Limb (tissue), 2 donors: ENCODE results near the gene PDE6C.

Experiments used
- DNase-seq, 2 donors: peaks; one replicate each; pipeline ENCODE4 v3.0.0-alpha.2; 2016; ENCODE audit errors: extremely low spot score in 2 of 2

The PDE6C gene

GRCh38 chr10:93593749-93594148, 18.6 kb upstream of the PDE6C start:
- no peak for DNase-seq

- no peak for DNase-seq
These were observed 17.8 kb upstream of the PDE6C start for GRCh38 chr10:93594518-93594917.

DNA sequence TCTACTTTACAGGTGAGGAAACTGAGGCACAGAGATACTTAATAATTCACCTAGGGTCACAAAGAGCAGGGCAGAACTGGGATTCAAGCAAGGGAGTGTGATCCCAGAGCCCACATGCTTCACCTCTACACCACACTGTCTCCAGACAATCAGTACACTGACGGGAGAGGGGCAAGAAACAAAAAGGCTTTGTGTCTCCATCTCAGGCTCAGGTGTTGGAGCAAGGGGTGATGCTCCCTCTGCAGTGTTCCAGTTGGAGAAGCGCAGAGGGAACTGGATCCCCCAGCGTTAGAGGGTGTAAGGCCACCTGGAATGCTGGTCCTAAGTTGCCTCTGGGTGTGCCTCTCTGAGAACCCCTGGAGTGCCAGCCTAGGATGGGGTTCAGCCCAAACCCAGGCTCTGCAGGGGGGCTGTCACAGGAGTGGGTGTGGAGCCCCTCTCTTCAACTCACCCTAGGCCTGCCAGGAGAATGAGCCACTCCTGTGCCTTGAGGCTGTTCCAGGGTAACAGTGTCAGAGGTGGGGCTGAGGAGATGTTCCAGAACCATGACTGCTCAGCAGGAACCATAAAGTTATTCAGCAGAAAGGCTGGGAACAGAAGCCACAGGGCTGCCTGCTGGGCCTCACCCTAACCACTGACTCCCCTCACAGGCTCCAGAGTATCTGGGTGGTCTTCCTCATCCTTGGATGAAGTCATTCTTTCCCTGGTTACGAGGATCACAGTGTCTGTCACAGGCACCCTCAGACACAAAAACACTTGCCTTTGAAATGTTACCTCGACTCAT, 16.8 kb upstream of the PDE6C start:
- no peak for DNase-seq

DNA sequence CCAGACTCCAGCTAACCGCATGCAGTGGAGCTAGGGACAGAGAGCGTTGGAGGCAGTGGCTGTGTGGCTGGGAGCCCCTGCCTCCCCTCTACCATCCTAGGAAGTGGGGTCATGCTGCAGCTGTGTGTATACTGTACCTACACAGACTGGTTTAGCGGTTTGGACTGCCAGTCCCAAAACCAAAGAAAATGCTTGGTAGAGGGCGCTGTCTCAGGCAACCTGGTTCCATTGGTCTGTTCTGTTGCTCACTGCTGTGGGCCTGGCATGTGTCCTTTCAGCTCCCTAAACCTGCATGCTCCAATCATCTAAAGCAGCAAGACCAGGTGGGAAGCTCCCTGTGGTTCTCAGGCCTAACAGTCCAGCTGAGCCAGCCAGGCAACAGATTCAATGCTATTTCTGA, 15.8 kb upstream of the PDE6C start:
- DNase-seq, result no peak

- no peak for DNase-seq
These were observed 15.2 kb upstream of the PDE6C start for GRCh38 chr10:93597075-93597599.

DNA sequence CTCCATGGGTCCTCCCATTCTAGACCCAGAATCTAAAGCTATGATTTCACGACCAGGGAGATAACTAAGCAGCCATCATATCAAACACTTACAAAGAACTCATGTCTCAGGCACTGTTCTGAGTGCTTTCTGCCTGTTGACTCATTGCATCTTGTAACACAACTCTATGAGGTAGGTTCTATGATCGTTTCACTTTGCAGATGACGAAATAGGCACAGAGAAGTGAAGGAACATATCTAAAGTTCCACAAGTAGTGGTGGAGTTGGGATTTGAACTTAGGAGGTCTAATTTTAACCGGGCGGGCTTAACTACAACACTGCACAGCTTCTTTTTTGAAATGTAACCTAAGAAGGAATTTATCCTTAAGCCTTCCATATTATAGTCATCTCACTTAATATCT, 14.2 kb upstream of the PDE6C start:
- DNase-seq, result no peak

- no peak for DNase-seq
These were observed 13.0 kb upstream of the PDE6C start for GRCh38 chr10:93599335-93599734.

- DNase-seq, result no peak
These were observed 12.6 kb upstream of the PDE6C start for GRCh38 chr10:93599778-93600177.

- no peak for DNase-seq
These were observed 11.7 kb upstream of the PDE6C start for GRCh38 chr10:93600446-93601145.

GRCh38 chr10:93601146-93601773, 11.1 kb upstream of the PDE6C start, which contains the start of gene RBP4:
Gene RBP4 (minus strand): TSS chr10:93601235. CDS start chr10:93601028, 207 bp downstream.
- DNase-seq, result peak in 1 of 2 donors; percentile 72

GRCh38 chr10:93601774-93602162, 10.6 kb upstream of the PDE6C start:
- DNase-seq, result no peak

DNA sequence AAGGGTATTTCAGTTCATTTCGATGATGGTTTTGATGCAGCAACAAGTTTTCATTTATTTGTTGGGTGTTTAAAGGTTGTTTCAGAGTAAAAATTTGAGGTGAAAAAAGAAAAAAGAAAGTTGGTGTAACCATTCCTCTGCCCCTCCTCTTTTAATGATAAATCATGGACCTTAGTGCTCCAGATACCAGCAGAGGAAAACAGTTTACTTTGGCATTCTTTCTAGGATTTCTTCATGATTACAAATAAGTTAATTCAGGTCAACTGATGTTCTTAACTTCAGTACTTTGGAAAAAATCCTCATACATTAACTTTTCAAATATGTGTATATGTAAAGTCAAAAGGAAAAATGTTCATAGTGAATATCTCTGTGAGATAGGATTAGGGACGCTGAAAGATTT, 9.3 kb upstream of the PDE6C start:
- no peak for DNase-seq

- DNase-seq, result no peak
These were observed 8.2 kb upstream of the PDE6C start for GRCh38 chr10:93604146-93604545.

GRCh38 chr10:93608421-93608820, 3.9 kb upstream of the PDE6C start:
- DNase-seq, result no peak

DNA sequence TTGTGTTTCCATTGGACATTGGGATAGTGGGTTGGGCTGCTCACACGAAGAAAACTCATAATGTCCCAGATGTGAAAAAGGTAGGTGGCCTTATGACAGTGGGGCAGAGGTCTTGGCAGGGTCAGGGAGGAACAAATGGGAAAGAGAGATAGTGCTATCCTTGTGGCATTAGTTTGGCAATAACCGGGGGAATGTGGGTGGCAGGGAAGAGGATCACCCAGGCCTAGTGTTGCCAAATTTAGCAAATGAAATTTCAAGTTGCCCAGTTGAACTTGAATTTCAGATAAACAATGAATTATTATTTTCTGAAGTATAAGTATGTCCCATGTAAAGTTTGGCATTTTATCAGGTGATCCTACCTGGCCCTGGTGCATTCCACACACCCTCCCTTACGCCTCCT, 789 bp downstream of the PDE6C start:
- DNase-seq, result no peak

DNA sequence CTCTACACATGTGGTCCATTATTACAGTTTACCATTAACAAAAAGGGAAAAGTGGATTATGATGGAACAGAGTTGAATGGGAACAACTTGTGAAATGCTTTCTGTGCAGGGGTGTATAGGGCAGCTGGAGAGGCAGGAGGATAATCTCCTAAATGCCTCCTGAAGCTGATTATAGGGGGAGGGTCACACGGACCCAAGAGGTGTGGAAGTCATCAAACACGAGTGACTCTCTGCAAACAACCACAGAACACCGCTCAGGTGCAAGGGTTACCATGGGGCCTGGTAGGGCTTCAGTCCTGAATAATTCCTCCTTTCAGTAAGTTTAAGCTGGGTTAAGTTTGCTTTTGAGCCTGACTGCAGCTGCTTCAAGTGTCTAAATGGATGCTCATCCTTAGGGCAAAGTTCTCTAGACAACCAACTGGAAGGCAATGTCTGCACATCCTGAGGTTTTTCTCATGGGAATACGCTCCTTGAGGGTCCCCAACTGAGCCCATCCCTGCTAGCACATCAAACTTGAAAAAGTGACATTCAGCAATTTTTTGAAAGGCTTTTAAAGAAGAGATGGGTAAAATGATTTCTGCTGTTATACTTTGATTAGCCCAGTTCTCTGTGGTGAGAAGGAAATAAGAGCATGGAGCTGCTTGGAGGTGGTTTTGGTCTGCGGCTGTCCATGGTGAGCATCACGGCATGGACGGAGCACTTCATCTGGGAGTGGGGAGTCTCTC, 1.9 kb downstream of the PDE6C start:
- DNase-seq, result no peak

- no peak for DNase-seq
These were observed 3.4 kb downstream of the PDE6C start for GRCh38 chr10:93615576-93616235.

GRCh38 chr10:93620925-93621324, 8.6 kb downstream of the PDE6C start:
- DNase-seq, result no peak

DNA sequence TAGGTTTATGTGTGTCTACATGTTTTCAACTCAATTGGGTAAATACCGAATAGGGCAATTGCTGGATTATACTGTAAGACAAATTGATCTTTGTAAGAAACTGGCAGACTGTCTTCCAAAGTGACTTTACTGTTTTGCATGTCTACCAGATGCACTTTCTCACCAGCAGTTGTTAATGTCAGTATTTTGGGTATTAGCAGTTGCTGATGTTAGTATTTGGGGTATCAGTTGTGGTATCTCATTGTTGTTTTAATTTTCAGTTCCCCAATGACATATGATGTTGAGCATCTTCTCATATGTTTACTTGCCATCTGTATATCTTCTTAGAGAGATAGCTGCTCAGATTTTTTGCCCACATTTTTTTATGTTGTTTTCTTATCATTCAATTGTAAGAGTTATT, 10.6 kb downstream of the PDE6C start:
- DNase-seq, result no peak

DNA sequence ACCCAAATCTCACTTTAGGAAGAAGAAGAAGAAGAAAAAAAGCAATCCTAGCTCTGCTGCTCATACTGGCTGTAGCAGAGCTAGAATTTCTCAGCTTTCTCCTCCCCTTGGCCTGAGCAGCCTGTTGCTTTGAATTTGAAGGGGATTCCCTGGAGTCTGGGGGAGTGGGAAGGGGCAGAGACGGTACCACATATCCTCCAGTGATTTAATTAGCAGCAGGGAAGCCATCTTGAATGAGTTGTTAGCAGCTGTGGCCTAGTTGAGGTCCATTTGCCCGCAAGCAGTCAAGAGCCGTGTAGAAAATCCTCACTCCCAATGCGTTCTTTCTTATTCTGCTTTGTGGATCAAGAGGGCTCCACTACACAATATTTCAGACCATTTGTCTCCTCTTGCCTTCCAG, 16.5 kb downstream of the PDE6C start:
- DNase-seq, result no peak

DNA sequence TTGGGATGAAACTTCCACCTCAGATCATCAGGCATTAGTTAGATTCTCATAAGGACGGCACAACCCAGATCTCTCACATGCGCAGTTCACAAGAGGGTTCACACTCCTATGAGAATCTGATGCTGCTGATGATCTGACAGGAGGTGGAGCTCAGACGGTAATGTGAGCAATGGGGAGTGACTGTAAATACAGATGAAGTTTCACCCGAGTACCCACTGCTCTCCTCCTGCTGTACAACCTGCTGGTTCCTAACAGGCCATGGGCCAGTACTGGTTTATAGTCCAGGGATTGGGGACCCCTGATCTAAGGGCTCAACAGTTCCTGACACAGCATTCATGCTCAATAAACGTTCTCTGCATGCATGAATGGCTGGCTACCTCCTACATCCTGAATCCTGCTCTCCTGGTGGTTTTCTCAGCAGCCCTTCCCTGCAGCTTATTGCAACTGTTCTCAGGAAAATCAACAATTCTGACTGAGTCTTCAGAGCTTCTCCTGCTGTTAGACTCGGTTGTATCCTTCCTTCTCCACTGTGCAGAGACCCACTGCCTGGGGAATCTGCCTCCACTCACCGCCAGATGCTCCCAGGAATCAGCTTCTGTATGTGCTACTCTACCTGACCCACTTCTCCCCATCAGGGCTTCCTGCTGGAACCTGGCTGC, 17.4 kb downstream of the PDE6C start:
- no peak for DNase-seq
